Keratinocyte (primary cell): ENCODE data around the gene FAM117A.

ENCODE experiments used
- CTCF ChIP-seq, 3 experiments: IDR thresholded peaks in 1 of 3; conservative IDR thresholded peaks in 1 of 3; optimal IDR thresholded peaks in 1 of 3; 2 replicates in 2 of 3; 3 replicates in 1 of 3; pipeline versions ENCODE3 to v1.5.1; 2011; ENCODE audit warnings: low read length in 3 of 3, mild to moderate bottlenecking in 3 of 3, moderate library complexity in 2 of 3, control low read depth in 1 of 3, inconsistent platforms in 1 of 3; ENCODE audit not compliant: insufficient read depth in 2 of 3; ENCODE audit errors: extremely low read depth in 1 of 3
- EZH2 ChIP-seq: IDR thresholded peaks from one replicate; pipeline ENCODE4 v1.6.1; 2012; ENCODE audit warnings: inconsistent platforms, mild to moderate bottlenecking, low read length, moderate library complexity

DNA sequence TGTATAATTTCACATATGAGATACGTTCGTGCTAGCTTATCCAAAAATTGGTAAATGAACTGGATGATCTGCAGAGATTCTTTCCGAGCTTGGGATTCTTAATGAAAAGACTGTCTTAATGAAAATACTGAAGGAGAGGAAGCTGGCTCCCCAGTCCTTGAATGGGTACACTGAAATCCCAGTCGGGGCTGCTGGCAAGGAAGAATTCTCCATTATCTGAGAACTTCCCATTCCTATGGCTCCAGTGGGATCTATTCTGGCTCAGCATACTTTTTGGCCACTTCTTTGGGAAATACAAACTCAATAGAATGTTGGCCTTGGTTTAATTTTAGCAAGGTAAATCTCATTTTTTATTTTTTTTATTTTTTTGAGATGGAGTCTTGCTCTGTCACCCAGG is 32.5 kb downstream of the FAM117A start:
- TF ChIP-seq CTCF (optimal IDR thresholded peaks at IDR 0.05 in 1 of 3, IDR thresholded peaks at IDR 0.05 in 1 of 3, conservative IDR thresholded peaks at IDR 0.05 in 1 of 3; ENCODE audit: extremely low read depth in 1 of 3, insufficient read depth in 2 of 3, low read length in 3 of 3) = no peak
- TF ChIP-seq EZH2 = no peak
